GM18526 (cell line): ENCODE results near the gene SLC43A3.

ENCODE experiments used
- POLR2A ChIP-seq: IDR thresholded peaks from 3 replicates; pipeline ENCODE4 v1.6.1; 2011; ENCODE audit not compliant: insufficient read length; ENCODE audit errors: extremely low read depth

SLC43A3 gene

DNA sequence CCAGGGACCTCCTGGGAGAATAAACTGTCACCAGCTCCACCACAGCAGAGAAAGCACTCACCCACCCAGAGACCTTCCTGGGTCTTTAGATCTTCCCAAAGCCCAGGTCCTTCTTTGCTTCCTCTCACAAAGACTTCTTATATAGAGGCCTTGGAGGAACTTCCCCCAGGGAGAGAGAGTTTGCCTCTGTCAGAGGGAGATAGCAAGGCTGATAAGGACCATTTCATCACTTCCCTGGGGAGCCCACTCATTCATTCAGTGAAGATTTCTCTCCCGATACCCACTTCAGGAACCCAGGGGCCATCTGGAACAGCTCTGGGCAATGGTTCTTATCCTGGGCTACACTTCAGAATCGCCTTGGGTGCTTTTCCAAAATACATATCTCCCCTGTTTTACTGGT, 36.4 kb downstream of the SLC43A3 start, which contains the start of gene PRG2:
PRG2 (minus strand) TSS at position 116 of the 400 bp plus-strand sequence. CDS start 706 bp downstream, outside the sequence.
- TF ChIP-seq POLR2A: no peak

DNA sequence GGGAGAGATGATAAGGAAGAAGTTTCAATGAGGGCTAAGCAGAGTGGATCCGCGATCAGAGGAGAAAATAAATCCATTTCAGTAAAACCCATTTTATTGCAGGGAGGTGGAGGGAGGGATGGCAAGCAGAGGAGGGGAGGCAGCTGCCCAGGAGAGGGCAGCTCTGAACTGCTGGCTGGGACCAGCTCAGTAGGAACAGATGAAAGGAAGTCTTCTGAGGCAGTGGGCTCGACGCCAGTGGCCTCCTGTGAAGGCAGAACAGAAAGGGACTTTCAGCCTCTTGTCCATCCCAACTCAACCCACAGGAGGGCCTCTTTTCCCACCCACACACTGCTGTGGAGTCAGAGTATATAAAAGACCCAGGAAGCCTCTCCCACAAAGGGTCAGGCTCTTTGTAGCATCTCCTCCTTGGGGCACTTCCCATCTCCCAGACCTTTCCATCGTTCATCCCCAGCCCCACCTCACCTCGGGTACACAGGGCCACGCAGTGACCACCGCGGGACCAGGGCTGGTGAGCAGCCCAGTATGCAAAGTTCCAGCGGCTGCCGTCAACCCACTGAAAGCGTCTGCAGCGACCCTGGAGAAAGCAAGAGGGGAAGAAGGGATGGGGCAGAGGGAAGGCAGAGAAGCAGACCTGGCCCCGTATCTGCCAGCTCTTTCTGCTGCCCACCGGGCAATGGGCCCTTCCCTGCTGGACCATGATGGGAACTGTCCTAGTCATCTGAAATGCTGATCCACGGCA, 39.5 kb downstream of the SLC43A3 start:
- no peak for TF ChIP-seq POLR2A

DNA sequence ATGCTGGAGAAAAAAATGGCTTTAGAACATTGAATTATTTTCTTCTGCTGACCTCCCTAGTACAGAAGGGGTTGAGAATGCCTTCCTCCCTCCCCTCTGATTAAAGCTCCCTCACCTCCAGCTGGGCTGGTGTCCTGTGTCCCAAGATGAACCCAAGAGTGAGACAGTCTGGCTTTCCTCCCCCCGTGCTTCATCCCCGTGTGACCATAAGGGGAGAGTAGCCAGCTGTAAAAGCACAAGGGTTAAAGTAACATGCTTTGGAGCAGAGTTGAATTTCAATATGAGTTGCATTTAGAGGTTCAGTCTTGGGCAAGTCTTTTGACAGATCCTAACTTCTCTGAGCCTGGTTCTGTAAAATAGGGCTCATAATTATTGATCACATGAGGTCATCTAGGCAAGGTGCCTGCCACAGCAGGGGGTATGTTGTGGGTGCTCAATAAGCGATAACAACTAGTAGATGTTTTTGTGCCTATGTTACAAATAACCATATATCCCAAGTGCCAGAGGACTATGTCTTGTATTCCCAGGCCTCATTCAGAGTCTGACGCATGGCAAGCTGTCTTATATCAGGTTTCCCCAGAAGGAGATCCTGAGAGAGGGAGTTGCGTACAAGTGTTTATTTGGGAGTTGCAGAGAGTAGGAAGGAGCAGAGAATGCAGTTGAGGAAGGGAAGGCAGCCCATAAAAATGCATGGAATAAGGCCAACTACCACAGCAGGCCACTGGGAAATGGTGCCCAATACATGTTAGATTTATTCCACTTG, 40.6 kb downstream of the SLC43A3 start:
- no peak for TF ChIP-seq POLR2A

DNA sequence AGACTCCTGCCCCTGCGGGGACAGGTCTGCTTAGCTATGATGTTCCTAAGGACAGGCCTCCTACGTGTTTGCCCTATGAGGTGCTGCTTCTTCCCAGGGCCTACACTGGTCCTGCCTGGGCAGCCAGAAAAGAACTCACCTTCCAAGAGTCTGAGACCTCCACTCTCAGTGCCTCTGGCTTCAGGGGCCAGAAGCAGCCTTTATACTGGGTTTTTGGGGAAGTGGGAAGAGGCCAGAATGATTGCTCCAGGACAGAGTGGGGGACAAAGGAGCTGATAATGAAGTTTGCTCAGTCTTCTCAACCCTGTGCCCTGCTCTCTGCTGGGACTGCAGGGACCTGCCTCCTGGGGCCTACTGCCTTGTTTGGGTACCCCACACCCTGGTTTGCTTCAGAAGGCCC, 45.9 kb downstream of the SLC43A3 start, which contains the start of gene PRG3:
PRG3 (minus strand) TSS at position 176 of the 400 bp plus-strand sequence. CDS start 442 bp downstream, outside the sequence.
- TF ChIP-seq POLR2A: no peak

- TF ChIP-seq POLR2A: no peak
These were observed 47.2 kb downstream of the SLC43A3 start for GRCh38 chr11:57379732-57380131.

- no peak for TF ChIP-seq POLR2A
These were observed 48.7 kb downstream of the SLC43A3 start for GRCh38 chr11:57378186-57378585.

- TF ChIP-seq POLR2A: no peak
These were observed 49.8 kb downstream of the SLC43A3 start for GRCh38 chr11:57377107-57377506.

- no peak for TF ChIP-seq POLR2A
These were observed 50.5 kb downstream of the SLC43A3 start for GRCh38 chr11:57376095-57377090.

- no peak for TF ChIP-seq POLR2A
These were observed 51.4 kb downstream of the SLC43A3 start for GRCh38 chr11:57375490-57375889.

GRCh38 chr11:57374966-57375365, 52.0 kb downstream of the SLC43A3 start:
- TF ChIP-seq POLR2A: no peak

GRCh38 chr11:57373146-57373545, 53.8 kb downstream of the SLC43A3 start:
- no peak for TF ChIP-seq POLR2A

DNA sequence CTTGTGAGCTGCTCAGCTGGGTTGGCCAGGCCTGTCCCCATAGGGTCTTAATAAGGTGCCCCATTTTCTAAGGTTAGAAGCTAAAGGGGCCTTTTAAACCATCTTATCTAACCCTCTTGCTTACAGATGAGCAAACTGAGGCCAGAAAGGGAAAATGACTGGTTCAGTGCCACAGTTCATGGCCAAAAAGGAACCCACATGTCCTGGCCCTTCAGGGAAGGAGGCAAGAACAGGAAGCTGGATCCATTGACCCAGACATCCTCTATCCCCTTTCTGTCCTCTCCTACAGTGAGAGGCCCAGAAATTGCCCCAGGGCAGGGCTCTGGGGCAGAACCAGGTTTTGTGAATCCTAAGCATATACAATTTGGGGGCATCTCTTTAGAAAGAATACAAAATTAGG, 56.0 kb downstream of the SLC43A3 start:
- TF ChIP-seq POLR2A: no peak

DNA sequence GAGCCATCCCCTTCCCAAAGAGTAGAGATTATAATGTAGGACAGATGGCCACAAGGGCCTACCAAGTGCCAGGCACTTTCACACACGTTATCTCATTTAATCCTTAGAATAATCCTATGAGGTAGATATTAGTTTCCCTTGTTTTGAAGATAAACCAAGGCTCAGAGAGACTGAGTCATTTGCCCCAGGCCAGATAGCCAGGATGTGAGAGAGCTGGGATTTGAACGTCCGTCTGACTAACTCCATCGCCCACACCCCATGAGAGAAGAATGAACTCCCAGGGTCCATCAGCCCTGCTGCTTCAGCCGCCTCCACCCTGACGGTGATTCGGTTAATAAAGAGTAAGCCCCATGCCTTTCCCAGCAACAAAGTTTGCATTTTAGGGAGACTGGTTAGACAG, 56.7 kb downstream of the SLC43A3 start:
- TF ChIP-seq POLR2A: no peak

- TF ChIP-seq POLR2A: no peak
These were observed 58.1 kb downstream of the SLC43A3 start for GRCh38 chr11:57368845-57369232.

DNA sequence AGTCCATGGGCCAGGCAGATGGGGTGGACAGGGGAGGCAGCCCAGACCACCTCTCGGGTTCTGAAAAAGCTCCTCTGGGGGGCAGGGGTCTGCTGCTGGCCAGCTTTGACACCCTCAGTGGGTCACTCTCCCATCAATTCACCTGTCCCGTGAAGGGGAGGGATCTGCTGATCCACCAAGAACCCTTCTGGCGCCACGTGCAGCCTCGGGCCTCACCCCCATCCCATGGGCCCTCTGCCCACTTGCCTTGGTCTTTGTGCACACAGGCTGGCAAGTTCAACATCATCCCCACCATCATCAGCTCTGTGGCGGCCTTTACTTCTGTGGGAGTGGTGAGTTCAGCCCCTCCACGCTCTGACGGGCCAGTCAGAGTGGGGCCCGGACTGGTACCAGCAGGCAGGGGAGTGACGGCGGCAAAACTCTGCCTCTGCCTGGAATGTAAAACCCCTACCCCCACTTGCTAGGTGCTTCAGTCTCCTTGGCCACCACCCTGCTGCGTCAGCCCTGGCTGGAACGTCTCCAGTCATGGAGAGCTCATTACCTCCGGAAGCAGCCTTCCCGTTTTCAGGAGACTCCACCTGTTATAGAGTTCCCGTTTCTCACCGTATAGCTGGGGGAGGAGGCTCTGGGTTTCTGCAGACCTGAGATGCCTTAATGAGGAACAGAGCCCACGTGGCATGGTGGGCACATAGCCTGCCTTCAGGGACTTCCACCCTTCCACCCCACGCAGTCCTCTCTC, 58.6 kb downstream of the SLC43A3 start:
- no peak for TF ChIP-seq POLR2A
